ENCODE data around the gene NANP. TPM values are rescaled to one million over a fixed set of nuclear protein-coding genes. Genes with fewer than 3 reads are reported as not detected.
A peak's percentile ranks its signal among the peaks of the same experiment; 100 is the strongest.

The NANP gene
- total RNA-seq, 1 donor from 2014 or later, result 7.6 TPM

DNA sequence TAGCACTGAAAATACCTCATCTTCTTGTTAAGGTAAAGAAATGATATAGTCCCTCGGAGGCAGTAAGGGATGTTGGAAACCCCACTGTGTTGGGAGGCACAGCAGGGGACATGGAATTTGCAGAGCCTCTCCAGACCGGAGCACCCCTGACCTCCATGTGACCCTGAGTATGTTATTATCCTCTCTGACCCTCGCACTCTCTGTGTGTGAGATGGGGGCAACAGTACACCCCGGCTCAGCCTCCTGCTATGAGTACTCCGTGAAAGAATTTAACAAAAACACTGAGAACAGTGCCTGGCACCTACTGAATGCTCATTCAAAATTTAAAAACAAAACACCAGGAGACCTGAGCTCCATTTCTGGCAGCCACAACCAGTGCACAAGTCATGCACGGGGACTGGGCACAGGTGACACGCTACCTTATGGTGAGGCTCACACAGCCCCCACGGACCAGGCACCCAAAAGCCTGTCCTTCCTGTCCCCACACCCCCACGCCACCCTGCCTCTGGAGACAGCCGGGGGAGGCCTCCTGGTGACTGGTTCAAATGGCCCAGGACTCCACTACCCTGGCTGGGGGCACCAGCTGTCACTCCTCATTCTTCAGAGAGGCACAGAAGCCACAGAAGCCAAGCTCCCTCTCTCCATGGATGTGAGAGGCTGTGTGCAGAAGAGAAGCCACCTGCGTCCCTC lies 44.6 kb downstream of the NANP start:
- TF ChIP-seq, protein P1, sequence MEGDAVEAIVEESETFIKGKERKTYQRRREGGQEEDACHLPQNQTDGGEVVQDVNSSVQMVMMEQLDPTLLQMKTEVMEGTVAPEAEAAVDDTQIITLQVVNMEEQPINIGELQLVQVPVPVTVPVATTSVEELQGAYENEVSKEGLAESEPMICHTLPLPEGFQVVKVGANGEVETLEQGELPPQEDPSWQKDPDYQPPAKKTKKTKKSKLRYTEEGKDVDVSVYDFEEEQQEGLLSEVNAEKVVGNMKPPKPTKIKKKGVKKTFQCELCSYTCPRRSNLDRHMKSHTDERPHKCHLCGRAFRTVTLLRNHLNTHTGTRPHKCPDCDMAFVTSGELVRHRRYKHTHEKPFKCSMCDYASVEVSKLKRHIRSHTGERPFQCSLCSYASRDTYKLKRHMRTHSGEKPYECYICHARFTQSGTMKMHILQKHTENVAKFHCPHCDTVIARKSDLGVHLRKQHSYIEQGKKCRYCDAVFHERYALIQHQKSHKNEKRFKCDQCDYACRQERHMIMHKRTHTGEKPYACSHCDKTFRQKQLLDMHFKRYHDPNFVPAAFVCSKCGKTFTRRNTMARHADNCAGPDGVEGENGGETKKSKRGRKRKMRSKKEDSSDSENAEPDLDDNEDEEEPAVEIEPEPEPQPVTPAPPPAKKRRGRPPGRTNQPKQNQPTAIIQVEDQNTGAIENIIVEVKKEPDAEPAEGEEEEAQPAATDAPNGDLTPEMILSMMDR (IDR thresholded peaks at IDR 0.05), result no peak
- Mint-ChIP-seq H3K9me3 (ENCODE audit: low read depth) (no peaks in the 10 kb centered on the region), H3K27me3 (ENCODE audit: low read depth) (no peaks in the 10 kb centered on the region), H3K36me3 (ENCODE audit: low read depth) (peaks cover 1% of the 10 kb centered on the region), H3K4me3 (ENCODE audit: unreplicated experiment) (no peak overlapping the region), H3K4me1 (ENCODE audit: low read depth) (peaks cover 34% of the 10 kb centered on the region), H3K27ac (ENCODE audit: unreplicated experiment) (peak overlapping the region; percentile 54)
- no peak for DNase-seq (ENCODE audit: low spot score)

DNA sequence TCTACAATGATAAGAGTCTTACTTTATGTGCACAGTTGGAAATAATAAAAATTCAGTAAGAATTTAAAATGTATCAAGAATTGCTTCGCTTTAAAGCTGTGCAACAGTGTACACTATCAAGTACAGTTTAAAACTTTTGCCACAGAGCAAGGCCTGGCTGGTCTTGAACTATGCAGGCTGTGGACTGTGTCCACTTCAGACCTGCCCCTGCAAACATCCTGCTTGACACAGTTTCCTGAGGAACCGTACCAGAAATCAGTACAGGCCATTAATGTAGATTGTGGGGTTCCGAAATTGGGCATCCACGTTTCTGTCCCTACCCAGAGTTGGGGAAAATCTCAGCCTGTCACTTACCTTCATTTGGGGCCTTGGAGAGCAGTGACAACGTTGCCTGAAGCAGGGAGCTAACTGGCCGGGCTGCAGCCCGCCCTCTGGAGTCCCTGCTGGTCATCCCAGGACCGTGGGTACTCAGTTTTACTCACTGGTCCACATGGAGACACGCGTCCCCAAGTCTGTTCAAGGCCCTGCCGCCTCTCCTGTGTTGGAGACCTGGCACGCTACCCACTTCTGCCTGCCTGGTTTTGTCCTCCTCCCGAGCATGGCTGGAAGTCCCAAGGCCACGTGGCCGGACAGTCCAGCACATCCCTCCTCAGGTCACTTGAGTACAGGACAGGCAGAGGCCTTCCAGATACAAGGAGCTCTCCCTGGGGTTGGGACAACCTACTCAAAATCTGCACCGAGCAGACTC lies 46.9 kb downstream of the NANP start:
- TF ChIP-seq, protein P1 (IDR thresholded peaks at IDR 0.05), result no peak
- H3K27me3 Mint-ChIP-seq (ENCODE audit: low read depth), result no peaks in the 10 kb centered on the region
- peaks cover 1% of the 10 kb centered on the region for H3K36me3 Mint-ChIP-seq (ENCODE audit: low read depth)
- H3K4me3 Mint-ChIP-seq (ENCODE audit: unreplicated experiment), result no peak overlapping the region
- no peaks in the 10 kb centered on the region for H3K9me3 Mint-ChIP-seq (ENCODE audit: low read depth)
- peaks cover 34% of the 10 kb centered on the region for H3K4me1 Mint-ChIP-seq (ENCODE audit: low read depth)
- no peak overlapping the region for H3K27ac Mint-ChIP-seq (ENCODE audit: unreplicated experiment)
- no peak for DNase-seq (ENCODE audit: low spot score)

DNA sequence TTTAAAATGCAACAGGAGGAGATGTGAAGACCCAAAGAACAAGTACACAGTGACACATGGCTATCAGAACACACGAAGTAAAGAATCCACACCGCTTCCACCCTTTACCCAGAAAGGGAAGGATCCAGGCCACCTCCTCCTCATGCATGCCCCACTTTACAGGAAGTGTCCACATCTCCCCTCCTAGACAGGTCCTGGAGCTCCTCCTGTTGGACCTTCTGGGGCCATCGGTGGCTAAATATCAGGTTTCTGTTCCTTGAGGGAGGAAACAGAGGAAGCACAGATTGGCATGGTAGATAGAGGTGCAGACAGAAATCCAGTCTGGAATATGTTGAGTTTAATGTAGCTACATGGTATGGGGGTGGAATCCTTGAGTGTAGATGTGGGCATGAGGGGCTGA lies 49.4 kb downstream of the NANP start:
- TF ChIP-seq, protein P1 (IDR thresholded peaks at IDR 0.05), result peak; percentile 44
- Mint-ChIP-seq H3K27ac (ENCODE audit: unreplicated experiment) (no peak overlapping the region), H3K9me3 (ENCODE audit: low read depth) (no peaks in the 10 kb centered on the region), H3K27me3 (ENCODE audit: low read depth) (no peaks in the 10 kb centered on the region), H3K4me3 (ENCODE audit: unreplicated experiment) (no peak overlapping the region), H3K36me3 (ENCODE audit: low read depth) (peaks cover 3% of the 10 kb centered on the region), H3K4me1 (ENCODE audit: low read depth) (peaks cover 34% of the 10 kb centered on the region)
- no peak for DNase-seq (ENCODE audit: low spot score)

DNA sequence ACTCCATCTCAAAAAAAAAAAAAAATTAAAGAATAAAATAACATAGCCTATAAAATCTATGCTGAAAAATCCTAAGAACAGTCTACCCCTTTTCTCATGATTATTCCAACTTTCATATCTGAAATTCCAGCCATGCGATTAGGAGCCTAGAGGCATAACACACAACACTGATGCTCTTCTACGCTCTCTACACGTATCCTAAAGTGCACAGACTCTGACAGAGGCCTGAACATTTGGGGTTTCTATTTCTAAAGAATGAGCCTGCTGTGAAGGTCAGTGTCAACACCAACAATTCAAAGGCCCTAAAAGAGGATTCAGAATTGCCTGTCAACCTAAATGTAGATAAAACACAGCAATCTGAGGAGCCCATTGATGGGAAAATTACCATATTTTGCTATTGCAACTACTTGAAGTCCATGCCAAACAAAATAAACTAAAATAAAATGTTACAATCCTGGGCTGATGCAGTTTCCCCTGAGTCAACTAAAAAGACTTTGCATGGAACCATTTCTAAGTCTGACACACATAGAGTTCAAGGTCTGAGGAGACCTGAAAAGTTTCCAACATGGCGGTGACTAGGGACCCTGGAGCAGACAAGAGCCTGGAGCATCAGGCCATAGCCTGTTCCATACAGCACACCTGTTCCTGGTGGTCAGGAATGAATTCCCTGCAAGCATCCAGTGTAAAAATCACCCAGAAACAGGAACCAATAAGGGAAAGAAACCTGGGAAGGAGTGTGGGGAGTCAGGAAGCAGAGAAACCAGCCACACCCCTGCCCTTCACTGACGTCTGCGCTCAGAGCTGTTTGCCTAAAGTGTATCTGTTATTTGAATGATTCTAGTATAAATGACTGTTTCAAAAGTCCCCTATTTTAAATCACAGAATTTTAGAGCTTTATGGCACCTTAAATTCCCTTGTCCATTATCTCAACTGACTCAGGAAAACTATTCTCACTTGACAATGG lies 50.2 kb downstream of the NANP start:
- Mint-ChIP-seq H3K27me3 (ENCODE audit: low read depth) (no peaks in the 10 kb centered on the region), H3K4me1 (ENCODE audit: low read depth) (peaks cover 29% of the 10 kb centered on the region), H3K27ac (ENCODE audit: unreplicated experiment) (peak overlapping the region; percentile 80), H3K36me3 (ENCODE audit: low read depth) (peaks cover 3% of the 10 kb centered on the region), H3K4me3 (ENCODE audit: unreplicated experiment) (no peak overlapping the region), H3K9me3 (ENCODE audit: low read depth) (no peaks in the 10 kb centered on the region)
- TF ChIP-seq, protein P1 (IDR thresholded peaks at IDR 0.05), result no peak
- DNase-seq (ENCODE audit: low spot score), result no peak

DNA sequence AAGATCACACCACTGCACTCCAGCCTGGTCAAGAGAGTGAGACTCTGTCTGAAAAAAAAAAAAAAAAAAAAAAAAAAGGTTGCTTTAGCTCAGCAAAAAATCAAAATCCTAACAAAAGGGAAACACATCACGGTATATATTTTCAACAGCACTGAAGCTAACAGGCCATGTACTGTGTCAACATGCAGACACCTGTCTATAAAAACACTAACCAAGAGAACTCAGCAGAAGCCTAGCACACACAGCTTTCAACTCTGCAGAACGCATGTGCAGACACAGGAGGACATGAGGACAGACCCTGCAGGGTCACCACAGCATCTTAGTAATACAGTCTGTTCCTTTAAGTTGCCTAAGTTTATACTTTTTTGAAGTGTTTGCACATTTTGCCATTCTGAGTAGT lies 52.0 kb downstream of the NANP start:
- no peaks in the 10 kb centered on the region for H3K27me3 Mint-ChIP-seq (ENCODE audit: low read depth)
- no peak overlapping the region for H3K27ac Mint-ChIP-seq (ENCODE audit: unreplicated experiment)
- no peak for DNase-seq (ENCODE audit: low spot score)
- H3K4me3 Mint-ChIP-seq (ENCODE audit: unreplicated experiment), result no peak overlapping the region
- H3K4me1 Mint-ChIP-seq (ENCODE audit: low read depth), result peaks cover 29% of the 10 kb centered on the region
- H3K9me3 Mint-ChIP-seq (ENCODE audit: low read depth), result no peaks in the 10 kb centered on the region
- peaks cover 7% of the 10 kb centered on the region for H3K36me3 Mint-ChIP-seq (ENCODE audit: low read depth)
- TF ChIP-seq, protein P1 (IDR thresholded peaks at IDR 0.05), result no peak
